KBM-7 (cell line): ENCODE measurements around the gene HTR7.

Source experiments
- DNase-seq: peaks from one replicate; pipeline ENCODE4 v3.0.0-alpha.2; 2015
- in situ Hi-C: fragments of 300-500 bp; cut with MboI; formaldehyde crosslinking; loops from 2 replicates; pipeline ENCODE4 v1.14.3; 2020; ENCODE audit warnings: low sequenced_read_pairs, low pct_unique_long_range_greater_than_20kb, mixed read lengths

Gene HTR7

DNA sequence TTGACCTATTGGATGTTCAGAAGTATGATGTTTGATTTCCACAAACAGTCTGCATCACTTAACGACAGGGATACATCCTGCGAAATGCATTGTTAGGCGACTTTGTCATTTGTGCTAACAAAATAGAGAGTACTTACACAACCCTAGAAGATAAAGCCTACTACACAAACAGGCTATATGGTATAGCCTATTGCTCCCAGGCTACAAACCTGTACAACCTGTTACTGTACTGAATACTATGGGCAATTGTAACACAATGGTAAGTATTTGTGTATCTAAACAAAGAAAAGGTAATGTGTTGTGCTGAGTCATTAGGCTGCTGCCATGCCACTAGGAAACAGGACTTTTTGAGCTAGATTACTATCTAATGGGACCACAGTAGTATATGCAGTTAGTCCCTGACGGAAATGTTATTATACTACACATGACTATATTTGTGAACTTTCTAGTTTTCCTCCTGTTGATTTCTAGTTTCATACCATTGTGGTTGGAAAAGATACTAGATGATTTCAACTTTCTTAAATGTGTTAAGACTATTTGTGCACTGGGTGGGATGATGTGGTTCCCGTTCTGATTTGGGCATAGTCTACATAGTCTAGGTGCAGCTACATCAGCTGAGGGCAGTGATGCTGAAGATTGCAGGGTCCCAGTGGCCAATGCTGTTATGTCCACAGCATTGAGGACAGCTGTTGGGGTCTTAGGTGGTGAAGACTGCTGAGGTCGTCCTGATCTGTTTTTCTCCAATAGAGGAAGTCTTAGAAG lies 161.7 kb downstream of the HTR7 start:
- in situ Hi-C loops = no loop called here
- no peak for DNase-seq
